Vagina (tissue), 2 donors: ENCODE results near the gene NEDD9. TPM values are rescaled to one million over a fixed set of nuclear protein-coding genes. Genes with fewer than 3 reads are reported as not detected.

Source experiments
- DNase-seq, 2 donors: peaks; one replicate each; pipeline ENCODE4 v3.0.0-alpha.2; 2017; ENCODE audit errors: extremely low spot score in 2 of 2
- H3K27ac ChIP-seq: fragments of 200-600 bp; sonication (generic); one replicate; pipeline ENCODE4 v1.5.1; 2019
- H3K27me3 ChIP-seq: fragments of 200-600 bp; sonication (generic); one replicate; pipeline ENCODE4 v1.5.1; 2019
- H3K36me3 ChIP-seq, 2 donors: fragments of 200-600 bp; sonication (generic); one replicate each; pipeline ENCODE4 v1.5.1; 2017 to 2019
- H3K4me1 ChIP-seq: fragments of 200-600 bp; sonication (generic); one replicate; pipeline ENCODE4 v1.5.1; 2019
- H3K4me3 ChIP-seq, 2 donors: fragments of 200-600 bp; sonication (generic); 1 replicate in 1 of 2; 2 replicates in 1 of 2; pipeline ENCODE4 v1.5.1; 2016 to 2019
- H3K9me3 ChIP-seq: fragments of 200-600 bp; sonication (generic); one replicate; pipeline ENCODE4 v1.5.1; 2019
- POLR2A ChIP-seq, 2 donors: fragments of 450-650 bp; IDR thresholded peaks; one replicate each; pipeline ENCODE4 v1.6.1; 2017; ENCODE audit warnings: antibody characterized with exemption in 2 of 2, mild to moderate bottlenecking in 2 of 2, moderate library complexity in 2 of 2
- POLR2AphosphoS5 ChIP-seq, 2 donors: sonication (generic); formaldehyde crosslinking; IDR thresholded peaks; one replicate each; pipeline ENCODE4 v1.9.0; 2017; ENCODE audit warnings: antibody characterized with exemption in 2 of 2, mild to moderate bottlenecking in 2 of 2, low read depth in 1 of 2; ENCODE audit not compliant: insufficient read depth in 1 of 2
- intact Hi-C: fragments of 100-400 bp; cut with DNase I; formaldehyde crosslinking; loops from one replicate; pipeline ENCODE4 v1.15.1; 2023
- total RNA-seq: library from RNA; depleted of rRNA; stranded (reverse); fragments of >200 nt; gene quantifications from one replicate; pipeline ENCODE4 v1.2.3, GENCODE V29; 2016
- TF ChIP-seq, protein P1 (sequence below), 3 experiments: fragments of 450-650 bp in 2 of 3; fragments of 200-600 bp in 1 of 3; sonication (generic) in 1 of 3; IDR thresholded peaks; one replicate each; pipeline ENCODE4 v1.5.1; 2017 to 2019; ENCODE audit warnings: antibody characterized with exemption in 3 of 3, mild to moderate bottlenecking in 2 of 3, moderate library complexity in 2 of 3

NEDD9 gene
- total RNA-seq, 1 donor from 2014 or later = 45.4 TPM

DNA sequence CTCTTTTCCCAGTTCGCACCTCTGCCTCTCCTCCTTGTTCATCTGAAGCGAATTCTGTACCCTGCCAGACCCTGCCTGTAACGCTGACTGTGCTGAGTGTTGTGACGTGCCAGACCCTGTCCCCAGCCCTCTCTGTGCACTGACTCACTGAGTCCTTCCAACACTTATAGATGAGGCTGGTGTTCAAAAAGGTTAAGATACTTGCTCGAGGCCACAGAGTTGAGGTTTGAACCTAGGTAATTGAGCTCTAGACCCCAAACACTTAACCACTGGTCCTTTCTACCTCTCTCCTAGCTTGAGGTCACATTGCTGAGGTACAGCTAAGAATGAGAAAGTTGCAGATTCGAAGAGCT is 45.7 kb upstream of the NEDD9 start:
- DNase-seq = no peak
- H3K9me3 ChIP-seq = no peaks in the 10 kb centered on the region
- H3K4me3 ChIP-seq = no peak overlapping the region
- intact Hi-C loops = no loop called here
- H3K4me1 ChIP-seq = peaks cover 16% of the 10 kb centered on the region
- no peaks in the 10 kb centered on the region for H3K36me3 ChIP-seq
- H3K27me3 ChIP-seq = no peaks in the 10 kb centered on the region
- TF ChIP-seq POLR2A (IDR thresholded peaks at IDR 0.05) (no peak), POLR2AphosphoS5 (IDR thresholded peaks at IDR 0.05; ENCODE audit: insufficient read depth in 1 of 2, low read depth in 1 of 2) (no peak)
- TF ChIP-seq, protein P1, sequence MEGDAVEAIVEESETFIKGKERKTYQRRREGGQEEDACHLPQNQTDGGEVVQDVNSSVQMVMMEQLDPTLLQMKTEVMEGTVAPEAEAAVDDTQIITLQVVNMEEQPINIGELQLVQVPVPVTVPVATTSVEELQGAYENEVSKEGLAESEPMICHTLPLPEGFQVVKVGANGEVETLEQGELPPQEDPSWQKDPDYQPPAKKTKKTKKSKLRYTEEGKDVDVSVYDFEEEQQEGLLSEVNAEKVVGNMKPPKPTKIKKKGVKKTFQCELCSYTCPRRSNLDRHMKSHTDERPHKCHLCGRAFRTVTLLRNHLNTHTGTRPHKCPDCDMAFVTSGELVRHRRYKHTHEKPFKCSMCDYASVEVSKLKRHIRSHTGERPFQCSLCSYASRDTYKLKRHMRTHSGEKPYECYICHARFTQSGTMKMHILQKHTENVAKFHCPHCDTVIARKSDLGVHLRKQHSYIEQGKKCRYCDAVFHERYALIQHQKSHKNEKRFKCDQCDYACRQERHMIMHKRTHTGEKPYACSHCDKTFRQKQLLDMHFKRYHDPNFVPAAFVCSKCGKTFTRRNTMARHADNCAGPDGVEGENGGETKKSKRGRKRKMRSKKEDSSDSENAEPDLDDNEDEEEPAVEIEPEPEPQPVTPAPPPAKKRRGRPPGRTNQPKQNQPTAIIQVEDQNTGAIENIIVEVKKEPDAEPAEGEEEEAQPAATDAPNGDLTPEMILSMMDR (IDR thresholded peaks at IDR 0.05) = no peak
- no peak overlapping the region for H3K27ac ChIP-seq

DNA sequence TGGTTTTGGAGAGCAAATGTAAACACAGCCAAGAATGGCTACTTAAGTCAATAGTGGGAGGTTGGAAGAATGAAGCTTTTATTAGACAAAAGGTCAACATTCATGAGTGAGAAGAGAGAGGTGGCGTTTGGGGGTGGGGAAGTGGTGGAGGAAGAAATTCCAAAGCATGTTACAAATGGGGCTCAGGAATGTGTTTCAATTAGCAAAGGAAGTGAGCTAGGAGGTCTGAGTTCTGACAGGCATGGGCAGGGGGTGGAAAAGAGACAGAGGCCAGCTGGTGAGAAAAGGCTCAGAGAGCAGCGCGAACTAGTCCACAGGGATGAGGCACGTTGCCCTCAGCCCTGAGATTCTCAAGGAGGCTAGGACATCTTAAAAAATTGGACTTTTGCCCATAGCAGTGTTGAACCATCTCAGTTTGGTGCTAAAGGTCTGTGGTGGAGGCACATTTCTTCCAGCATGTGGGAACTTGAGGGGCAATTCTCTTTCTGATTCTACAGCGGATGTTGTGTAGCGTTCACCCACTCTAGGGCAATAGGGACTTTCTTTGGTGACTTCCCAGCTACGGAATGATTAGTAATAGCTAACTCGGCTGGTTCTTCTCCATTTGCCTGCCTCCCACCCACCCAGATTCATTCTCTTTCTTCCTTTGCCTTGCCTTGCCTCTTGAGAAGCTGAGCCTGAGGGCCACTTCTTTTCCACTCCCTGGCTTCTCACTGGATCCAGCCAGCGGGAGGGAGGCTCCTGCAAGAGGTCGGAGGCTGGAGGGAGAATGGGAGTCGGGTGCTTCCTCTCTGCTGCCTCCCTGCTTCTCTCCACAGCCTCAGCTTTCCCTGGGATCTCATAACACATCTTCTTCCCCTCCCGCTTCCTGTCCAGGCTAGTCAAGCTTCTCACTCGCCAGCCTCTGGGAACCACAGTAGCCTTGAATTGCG is 45.1 kb upstream of the NEDD9 start:
- intact Hi-C loops = no loop called here
- H3K27ac ChIP-seq = no peak overlapping the region
- DNase-seq = no peak

DNA sequence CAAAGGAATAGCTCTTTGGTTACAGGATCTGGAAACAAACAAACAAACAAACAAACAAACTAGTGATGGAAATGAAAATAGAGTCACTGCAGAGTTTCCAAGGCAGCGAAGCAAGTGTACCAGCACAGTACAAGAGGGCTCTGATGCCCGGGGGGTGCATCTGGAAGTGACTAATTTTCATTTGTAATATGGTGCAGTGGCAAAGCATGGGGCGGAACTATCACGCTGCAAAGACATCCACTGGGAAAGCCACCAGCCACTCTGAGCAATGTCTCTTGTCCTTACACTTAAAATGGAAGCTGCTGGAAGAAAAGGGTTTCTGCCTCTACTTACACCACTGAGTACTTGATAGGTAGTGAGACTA is 44.4 kb upstream of the NEDD9 start:
- no peak for TF ChIP-seq POLR2AphosphoS5 (IDR thresholded peaks at IDR 0.05; ENCODE audit: insufficient read depth in 1 of 2, low read depth in 1 of 2)
- TF ChIP-seq, protein P1 (IDR thresholded peaks at IDR 0.05) = no peak
- TF ChIP-seq POLR2A (IDR thresholded peaks at IDR 0.05) = no peak
- Histone ChIP-seq H3K27me3 (no peaks in the 10 kb centered on the region), H3K4me3 (no peak overlapping the region), H3K36me3 (no peaks in the 10 kb centered on the region), H3K9me3 (no peaks in the 10 kb centered on the region), H3K4me1 (peaks cover 16% of the 10 kb centered on the region), H3K27ac (no peak overlapping the region)
- intact Hi-C loops = no loop called here
- DNase-seq = no peak

More for the DNA sequence above, 45.1 kb upstream of the NEDD9 start:
- H3K4me3 ChIP-seq = no peak overlapping the region
- no peaks in the 10 kb centered on the region for H3K27me3 ChIP-seq
- H3K36me3 ChIP-seq = no peaks in the 10 kb centered on the region
- peaks cover 16% of the 10 kb centered on the region for H3K4me1 ChIP-seq
- TF ChIP-seq POLR2AphosphoS5 (IDR thresholded peaks at IDR 0.05; ENCODE audit: insufficient read depth in 1 of 2, low read depth in 1 of 2) = no peak
- no peak for TF ChIP-seq POLR2A (IDR thresholded peaks at IDR 0.05)
- TF ChIP-seq, protein P1 (IDR thresholded peaks at IDR 0.05) = no peak
- no peaks in the 10 kb centered on the region for H3K9me3 ChIP-seq

DNA sequence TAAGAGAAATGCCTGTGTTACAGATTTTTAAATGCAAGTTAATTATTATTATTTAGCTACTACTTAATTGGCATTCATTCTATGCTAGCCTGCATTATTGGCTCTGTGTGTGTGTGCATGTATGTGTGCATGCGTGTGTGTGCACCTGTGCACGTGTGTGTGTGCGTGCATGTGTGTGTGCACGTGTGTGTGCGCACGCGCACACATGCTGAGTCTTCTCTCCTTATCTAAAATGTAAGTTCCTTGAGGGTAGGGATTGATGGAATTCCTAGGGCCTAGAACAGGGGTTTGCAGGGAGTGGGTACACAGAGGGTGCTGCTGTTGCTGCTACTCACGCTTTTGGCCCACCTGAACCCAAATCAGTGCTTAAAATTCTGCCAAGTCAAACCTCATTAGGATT is 43.8 kb upstream of the NEDD9 start:
- peaks cover 16% of the 10 kb centered on the region for H3K4me1 ChIP-seq
- intact Hi-C loops = no loop called here
- TF ChIP-seq, protein P1 (IDR thresholded peaks at IDR 0.05) = no peak
- TF ChIP-seq POLR2A (IDR thresholded peaks at IDR 0.05) (no peak), POLR2AphosphoS5 (IDR thresholded peaks at IDR 0.05; ENCODE audit: insufficient read depth in 1 of 2, low read depth in 1 of 2) (no peak)

DNA sequence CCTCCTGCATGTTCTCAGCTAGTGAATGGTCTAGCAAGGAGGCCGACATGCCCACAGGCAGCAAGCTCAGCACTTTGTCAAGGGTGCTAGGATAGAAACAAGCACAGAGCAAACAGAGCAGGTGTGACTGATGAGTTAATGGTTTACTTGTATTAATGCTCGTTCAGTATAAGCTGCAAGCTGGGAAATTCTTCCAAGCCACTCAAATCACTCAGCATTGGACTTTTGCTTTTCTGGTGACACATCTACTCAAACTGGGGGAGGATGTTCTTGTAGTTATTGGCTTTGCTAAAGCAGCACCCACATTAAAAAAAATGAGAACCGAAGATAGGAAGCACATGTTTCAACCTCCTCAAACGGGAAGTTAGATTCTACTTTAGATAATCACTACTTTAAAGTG is 43.1 kb upstream of the NEDD9 start:
- no peaks in the 10 kb centered on the region for H3K27me3 ChIP-seq
- no peak overlapping the region for H3K27ac ChIP-seq
- intact Hi-C loops = no loop called here
- TF ChIP-seq POLR2AphosphoS5 (IDR thresholded peaks at IDR 0.05; ENCODE audit: insufficient read depth in 1 of 2, low read depth in 1 of 2) (no peak), POLR2A (IDR thresholded peaks at IDR 0.05) (no peak)
- TF ChIP-seq, protein P1 (IDR thresholded peaks at IDR 0.05) = no peak
- H3K36me3 ChIP-seq = no peaks in the 10 kb centered on the region
- peaks cover 16% of the 10 kb centered on the region for H3K4me1 ChIP-seq
- DNase-seq = no peak
- H3K9me3 ChIP-seq = no peaks in the 10 kb centered on the region
- H3K4me3 ChIP-seq = no peak overlapping the region

More for the DNA sequence above, 43.8 kb upstream of the NEDD9 start:
- no peak overlapping the region for H3K4me3 ChIP-seq
- no peak overlapping the region for H3K27ac ChIP-seq
- no peak for DNase-seq
- H3K9me3 ChIP-seq = no peaks in the 10 kb centered on the region
- no peaks in the 10 kb centered on the region for H3K36me3 ChIP-seq
- H3K27me3 ChIP-seq = no peaks in the 10 kb centered on the region
